ENCODE measurements around the gene SUSD1.
A peak's percentile ranks its signal among the peaks of the same experiment; 100 is the strongest.

The SUSD1 gene

DNA sequence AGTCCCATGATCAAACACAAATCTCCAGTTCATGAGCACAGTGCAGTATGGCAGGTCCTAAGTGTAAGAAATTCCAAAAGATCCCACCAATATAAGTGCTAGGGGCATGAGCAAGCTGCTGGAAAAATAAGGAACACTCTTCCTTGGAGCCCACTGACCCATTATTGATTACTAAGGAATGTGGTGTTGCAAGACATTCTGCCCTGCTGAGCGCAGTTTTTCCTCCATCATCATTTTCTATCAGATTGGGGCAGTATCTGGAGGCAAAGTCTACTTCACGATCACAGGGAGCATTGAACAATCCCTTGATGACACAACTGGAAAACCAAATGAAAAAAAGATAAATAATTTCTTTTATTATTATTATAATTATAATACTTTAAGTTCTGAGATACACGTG is 149.2 kb downstream of the SUSD1 start:
- H3K4me1 ChIP-seq (ENCODE audit: control insufficient read depth in 1 of 2, insufficient read depth in 2 of 2, low read length in 2 of 2) = peaks cover 6 to 12% of the 10 kb centered on the region in 2 donors
- H3K9ac ChIP-seq (ENCODE audit: low read depth in 1 of 2, low read length in 2 of 2) = no peak overlapping the region
- H3K36me3 ChIP-seq (ENCODE audit: control insufficient read depth in 1 of 2, insufficient read depth in 2 of 2, low read length in 2 of 2) = peaks cover 0 to 2% of the 10 kb centered on the region in 2 donors
- H3K27ac ChIP-seq (ENCODE audit: low read depth, low read length) = no peak overlapping the region
- H3K9me3 ChIP-seq (ENCODE audit: control insufficient read depth in 1 of 2, low read length in 2 of 2) = no peaks in the 10 kb centered on the region
- H3K27me3 ChIP-seq (ENCODE audit: control insufficient read depth in 1 of 2, insufficient read depth in 2 of 2, low read length in 2 of 2) = no peaks in the 10 kb centered on the region
- H3K4me3 ChIP-seq (ENCODE audit: low read depth in 1 of 2, low read length in 2 of 2) = no peak overlapping the region

DNA sequence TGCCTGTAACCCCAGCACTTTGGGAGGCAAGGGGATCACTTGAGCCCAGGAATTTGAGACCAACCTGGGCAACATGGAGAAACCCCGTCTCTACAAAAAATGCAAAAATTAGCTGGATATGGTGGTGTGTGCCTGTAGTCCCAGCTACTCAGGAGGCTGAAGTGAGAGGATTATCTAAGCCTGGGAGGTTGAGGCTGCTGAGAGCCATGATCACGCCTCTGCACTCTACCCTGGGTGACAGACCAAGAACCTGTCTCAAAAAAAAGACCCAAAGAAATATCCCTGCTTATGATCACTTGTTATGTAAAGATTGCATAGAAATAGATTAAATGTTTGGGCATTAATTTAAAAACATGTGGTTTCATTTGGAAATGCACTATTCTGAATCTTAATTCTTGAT is 153.4 kb downstream of the SUSD1 start:
- Histone ChIP-seq H3K27me3 (ENCODE audit: control insufficient read depth in 1 of 2, insufficient read depth in 2 of 2, low read length in 2 of 2) (no peaks in the 10 kb centered on the region), H3K9me3 (ENCODE audit: control insufficient read depth in 1 of 2, low read length in 2 of 2) (no peaks in the 10 kb centered on the region), H3K36me3 (ENCODE audit: control insufficient read depth in 1 of 2, insufficient read depth in 2 of 2, low read length in 2 of 2) (no peaks in the 10 kb centered on the region), H3K4me1 (ENCODE audit: control insufficient read depth in 1 of 2, insufficient read depth in 2 of 2, low read length in 2 of 2) (peaks cover 0 to 9% of the 10 kb centered on the region in 2 donors), H3K4me3 (ENCODE audit: low read depth in 1 of 2, low read length in 2 of 2) (no peak overlapping the region), H3K27ac (ENCODE audit: low read depth, low read length) (no peak overlapping the region), H3K9ac (ENCODE audit: low read depth in 1 of 2, low read length in 2 of 2) (no peak overlapping the region)

DNA sequence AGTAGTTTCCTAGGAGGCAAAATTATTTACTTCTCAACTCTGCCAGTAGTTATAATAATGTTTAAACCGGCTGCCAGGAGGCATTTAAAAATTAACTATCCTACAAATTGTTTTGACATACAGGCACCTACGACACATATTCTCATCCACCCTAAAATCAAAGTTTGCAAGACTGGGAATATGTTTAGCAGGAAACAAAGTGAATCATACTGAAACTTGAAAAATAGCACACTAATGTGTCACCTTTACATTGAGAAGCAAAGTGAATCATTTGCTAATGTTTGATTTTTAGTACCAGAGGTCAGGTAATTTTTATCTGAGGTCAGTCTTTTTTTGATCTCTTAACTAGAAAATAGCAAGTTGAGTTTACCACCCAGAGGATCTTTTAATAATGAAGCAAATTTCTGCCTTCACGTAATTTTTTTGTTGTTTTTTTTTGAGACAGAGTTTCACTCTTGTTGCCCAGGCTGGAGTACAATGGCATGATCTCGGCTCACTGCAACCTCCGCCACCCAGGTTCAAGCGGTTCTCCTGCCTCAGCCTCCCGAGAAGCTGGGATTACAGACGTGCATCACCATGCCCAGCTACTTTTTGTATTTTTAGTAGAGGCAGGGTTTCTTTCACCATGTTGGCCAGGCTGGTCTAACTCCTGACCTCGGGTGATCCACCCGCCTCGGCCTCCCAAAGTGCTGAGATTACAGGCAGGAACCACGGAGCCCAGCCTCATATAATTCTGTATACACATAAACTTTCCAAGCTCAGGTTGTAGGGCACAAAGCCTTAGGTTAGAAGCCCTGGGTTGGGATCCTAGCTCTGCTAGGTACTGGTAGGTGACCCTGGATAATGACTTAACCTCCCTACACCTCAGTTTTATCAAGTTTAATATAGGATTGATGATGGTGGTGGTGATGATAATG is 154.2 kb downstream of the SUSD1 start:
- Histone ChIP-seq H3K27ac (ENCODE audit: low read depth, low read length) (no peak overlapping the region), H3K9ac (ENCODE audit: low read depth in 1 of 2, low read length in 2 of 2) (no peak overlapping the region), H3K4me1 (ENCODE audit: control insufficient read depth in 1 of 2, insufficient read depth in 2 of 2, low read length in 2 of 2) (peaks cover 0 to 9% of the 10 kb centered on the region in 2 donors), H3K4me3 (ENCODE audit: low read depth in 1 of 2, low read length in 2 of 2) (no peak overlapping the region), H3K36me3 (ENCODE audit: control insufficient read depth in 1 of 2, insufficient read depth in 2 of 2, low read length in 2 of 2) (no peaks in the 10 kb centered on the region), H3K27me3 (ENCODE audit: control insufficient read depth in 1 of 2, insufficient read depth in 2 of 2, low read length in 2 of 2) (no peaks in the 10 kb centered on the region), H3K9me3 (ENCODE audit: control insufficient read depth in 1 of 2, low read length in 2 of 2) (no peaks in the 10 kb centered on the region)

DNA sequence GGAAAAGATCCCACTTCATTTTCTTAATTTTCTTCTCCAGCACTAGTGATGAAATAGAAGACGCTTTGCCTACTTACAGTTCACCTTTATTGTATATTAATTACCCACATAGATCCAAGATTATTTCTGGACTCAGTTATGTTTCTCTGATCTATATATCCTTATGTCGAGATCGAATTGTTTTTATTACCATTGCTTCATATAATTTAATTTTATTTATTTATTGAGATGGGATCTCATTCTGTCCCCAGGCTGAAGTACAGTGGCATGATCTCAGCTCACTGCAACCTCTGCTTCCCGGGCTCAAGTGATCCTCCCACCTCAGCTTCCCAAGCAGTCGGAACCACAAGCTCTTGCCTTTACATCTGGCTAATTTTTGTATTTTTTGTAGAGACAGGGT is 157.2 kb downstream of the SUSD1 start:
- H3K4me3 ChIP-seq (ENCODE audit: low read depth in 1 of 2, low read length in 2 of 2) = no peak overlapping the region
- H3K36me3 ChIP-seq (ENCODE audit: control insufficient read depth in 1 of 2, insufficient read depth in 2 of 2, low read length in 2 of 2) = no peaks in the 10 kb centered on the region
- H3K4me1 ChIP-seq (ENCODE audit: control insufficient read depth in 1 of 2, insufficient read depth in 2 of 2, low read length in 2 of 2) = peaks cover 1 to 10% of the 10 kb centered on the region in 2 donors
- H3K27ac ChIP-seq (ENCODE audit: low read depth, low read length) = no peak overlapping the region
- no peaks in the 10 kb centered on the region for H3K27me3 ChIP-seq (ENCODE audit: control insufficient read depth in 1 of 2, insufficient read depth in 2 of 2, low read length in 2 of 2)
- no peak overlapping the region for H3K9ac ChIP-seq (ENCODE audit: low read depth in 1 of 2, low read length in 2 of 2)
- H3K9me3 ChIP-seq (ENCODE audit: control insufficient read depth in 1 of 2, low read length in 2 of 2) = no peaks in the 10 kb centered on the region

GRCh38 chr9:112015736-112016135 is 159.4 kb downstream of the SUSD1 start:
- no peak overlapping the region for H3K4me3 ChIP-seq (ENCODE audit: low read depth in 1 of 2, low read length in 2 of 2)
- peaks cover 16 to 17% of the 10 kb centered on the region in 2 donors for H3K4me1 ChIP-seq (ENCODE audit: control insufficient read depth in 1 of 2, insufficient read depth in 2 of 2, low read length in 2 of 2)
- H3K27me3 ChIP-seq (ENCODE audit: control insufficient read depth in 1 of 2, insufficient read depth in 2 of 2, low read length in 2 of 2) = no peaks in the 10 kb centered on the region
- H3K27ac ChIP-seq (ENCODE audit: low read depth, low read length) = no peak overlapping the region
- H3K9ac ChIP-seq (ENCODE audit: low read depth in 1 of 2, low read length in 2 of 2) = no peak overlapping the region
- no peaks in the 10 kb centered on the region for H3K9me3 ChIP-seq (ENCODE audit: control insufficient read depth in 1 of 2, low read length in 2 of 2)
- no peaks in the 10 kb centered on the region for H3K36me3 ChIP-seq (ENCODE audit: control insufficient read depth in 1 of 2, insufficient read depth in 2 of 2, low read length in 2 of 2)

DNA sequence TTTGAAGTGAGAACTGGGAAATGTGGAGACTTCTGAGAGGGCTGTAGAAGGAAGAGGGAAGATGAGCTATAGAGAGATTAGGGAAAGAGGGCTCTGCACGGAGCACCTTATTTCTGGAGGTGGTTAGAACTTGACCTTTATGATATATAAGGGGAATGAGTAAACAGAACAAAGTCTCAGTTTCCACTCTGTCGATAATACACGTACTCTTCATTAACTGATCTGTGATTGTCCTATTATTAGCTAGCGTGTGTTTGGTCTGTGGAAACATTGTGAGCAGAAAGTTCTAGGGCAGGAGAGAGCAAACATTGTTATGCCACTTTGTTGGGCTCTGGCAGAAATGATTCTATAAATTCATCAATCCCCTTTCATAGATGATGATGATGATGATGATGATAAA is 159.9 kb downstream of the SUSD1 start:
- no peak overlapping the region for H3K9ac ChIP-seq (ENCODE audit: low read depth in 1 of 2, low read length in 2 of 2)
- H3K27me3 ChIP-seq (ENCODE audit: control insufficient read depth in 1 of 2, insufficient read depth in 2 of 2, low read length in 2 of 2) = no peaks in the 10 kb centered on the region
- no peaks in the 10 kb centered on the region for H3K9me3 ChIP-seq (ENCODE audit: control insufficient read depth in 1 of 2, low read length in 2 of 2)
- H3K4me3 ChIP-seq (ENCODE audit: low read depth in 1 of 2, low read length in 2 of 2) = no peak overlapping the region
- no peaks in the 10 kb centered on the region for H3K36me3 ChIP-seq (ENCODE audit: control insufficient read depth in 1 of 2, insufficient read depth in 2 of 2, low read length in 2 of 2)
- H3K4me1 ChIP-seq (ENCODE audit: control insufficient read depth in 1 of 2, insufficient read depth in 2 of 2, low read length in 2 of 2) = peaks cover 14 to 16% of the 10 kb centered on the region in 2 donors
- no peak overlapping the region for H3K27ac ChIP-seq (ENCODE audit: low read depth, low read length)

DNA sequence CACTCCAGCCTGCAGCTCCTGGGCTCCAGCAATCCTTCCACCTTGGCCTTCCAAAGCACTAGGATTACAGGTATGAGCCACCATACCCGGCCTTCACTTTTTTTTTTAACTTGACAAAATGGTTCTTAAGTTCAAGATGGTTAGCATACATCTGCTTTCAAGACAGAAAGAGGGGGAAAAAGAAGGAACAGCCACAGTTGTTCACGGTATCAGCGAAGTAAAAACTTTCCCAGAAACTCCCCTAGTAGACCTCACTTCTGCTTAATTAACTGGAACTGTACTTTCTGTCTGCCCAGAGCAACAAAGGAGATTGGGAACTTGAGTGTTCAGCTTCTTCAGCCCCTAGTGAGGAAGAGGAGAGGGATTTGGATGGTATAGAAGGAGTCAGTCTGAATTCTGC is 161.8 kb downstream of the SUSD1 start:
- Histone ChIP-seq H3K9me3 (ENCODE audit: control insufficient read depth in 1 of 2, low read length in 2 of 2) (no peaks in the 10 kb centered on the region), H3K27me3 (ENCODE audit: control insufficient read depth in 1 of 2, insufficient read depth in 2 of 2, low read length in 2 of 2) (no peaks in the 10 kb centered on the region), H3K4me1 (ENCODE audit: control insufficient read depth in 1 of 2, insufficient read depth in 2 of 2, low read length in 2 of 2) (peaks cover 14 to 16% of the 10 kb centered on the region in 2 donors), H3K9ac (ENCODE audit: low read depth in 1 of 2, low read length in 2 of 2) (no peak overlapping the region), H3K36me3 (ENCODE audit: control insufficient read depth in 1 of 2, insufficient read depth in 2 of 2, low read length in 2 of 2) (no peaks in the 10 kb centered on the region), H3K4me3 (ENCODE audit: low read depth in 1 of 2, low read length in 2 of 2) (no peak overlapping the region), H3K27ac (ENCODE audit: low read depth, low read length) (no peak overlapping the region)

DNA sequence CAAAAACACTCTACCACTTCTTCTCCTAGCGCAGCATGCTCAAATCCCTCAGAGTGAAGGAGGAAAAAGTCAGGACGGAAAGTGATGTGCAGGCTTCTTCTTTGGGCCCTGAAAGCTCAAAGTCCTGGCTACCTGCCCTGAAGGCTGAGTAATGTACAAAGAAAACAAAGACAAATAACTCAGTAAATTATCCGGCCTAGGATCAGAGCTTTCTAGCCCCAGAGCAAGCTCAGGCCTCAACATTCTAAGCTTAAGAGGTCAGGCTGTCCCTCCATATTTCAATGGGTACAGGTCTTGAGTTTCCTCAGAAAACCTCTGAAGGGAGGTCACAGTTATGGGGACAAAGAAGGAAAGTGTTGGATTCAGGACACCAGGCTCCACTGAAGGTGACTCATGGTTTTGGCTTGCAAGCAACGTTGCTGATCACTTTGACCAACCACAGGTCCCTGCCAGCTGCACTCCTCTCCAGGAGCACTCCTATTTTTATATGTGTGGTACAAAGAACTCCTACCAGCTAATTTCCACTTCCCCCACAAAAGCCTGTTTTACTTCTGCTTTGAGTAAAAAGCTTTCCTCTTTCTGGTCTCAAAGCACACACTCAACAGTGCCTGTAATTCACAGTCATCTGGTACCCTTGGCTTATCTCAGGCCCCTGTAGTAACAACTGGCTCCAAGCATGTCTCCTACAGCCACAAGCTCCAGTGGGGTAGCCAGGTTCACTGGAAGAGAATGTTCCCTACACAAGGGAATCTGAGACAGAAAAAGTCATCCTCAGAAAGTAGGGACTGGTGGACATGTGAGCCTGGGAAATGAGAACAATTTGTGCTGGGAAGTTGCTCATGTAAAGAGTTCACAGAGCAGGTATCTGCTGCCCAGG is 162.8 kb downstream of the SUSD1 start:
- H3K9me3 ChIP-seq (ENCODE audit: control insufficient read depth in 1 of 2, low read length in 2 of 2) = no peaks in the 10 kb centered on the region
- peak overlapping the region; percentile 44 for H3K27ac ChIP-seq (ENCODE audit: low read depth, low read length)
- H3K36me3 ChIP-seq (ENCODE audit: control insufficient read depth in 1 of 2, insufficient read depth in 2 of 2, low read length in 2 of 2) = no peaks in the 10 kb centered on the region
- H3K9ac ChIP-seq (ENCODE audit: low read depth in 1 of 2, low read length in 2 of 2) = no peak overlapping the region
- no peaks in the 10 kb centered on the region for H3K27me3 ChIP-seq (ENCODE audit: control insufficient read depth in 1 of 2, insufficient read depth in 2 of 2, low read length in 2 of 2)
- peaks cover 14 to 16% of the 10 kb centered on the region in 2 donors for H3K4me1 ChIP-seq (ENCODE audit: control insufficient read depth in 1 of 2, insufficient read depth in 2 of 2, low read length in 2 of 2)
- H3K4me3 ChIP-seq (ENCODE audit: low read depth in 1 of 2, low read length in 2 of 2) = peak overlapping the region in 1 of 2 donors; percentile 13

GRCh38 chr9:112011051-112011620 is 164.0 kb downstream of the SUSD1 start:
- Histone ChIP-seq H3K4me1 (ENCODE audit: control insufficient read depth in 1 of 2, insufficient read depth in 2 of 2, low read length in 2 of 2) (peaks cover 14 to 16% of the 10 kb centered on the region in 2 donors), H3K9me3 (ENCODE audit: control insufficient read depth in 1 of 2, low read length in 2 of 2) (no peaks in the 10 kb centered on the region), H3K4me3 (ENCODE audit: low read depth in 1 of 2, low read length in 2 of 2) (no peak overlapping the region), H3K27me3 (ENCODE audit: control insufficient read depth in 1 of 2, insufficient read depth in 2 of 2, low read length in 2 of 2) (no peaks in the 10 kb centered on the region), H3K36me3 (ENCODE audit: control insufficient read depth in 1 of 2, insufficient read depth in 2 of 2, low read length in 2 of 2) (no peaks in the 10 kb centered on the region), H3K27ac (ENCODE audit: low read depth, low read length) (no peak overlapping the region), H3K9ac (ENCODE audit: low read depth in 1 of 2, low read length in 2 of 2) (no peak overlapping the region)

DNA sequence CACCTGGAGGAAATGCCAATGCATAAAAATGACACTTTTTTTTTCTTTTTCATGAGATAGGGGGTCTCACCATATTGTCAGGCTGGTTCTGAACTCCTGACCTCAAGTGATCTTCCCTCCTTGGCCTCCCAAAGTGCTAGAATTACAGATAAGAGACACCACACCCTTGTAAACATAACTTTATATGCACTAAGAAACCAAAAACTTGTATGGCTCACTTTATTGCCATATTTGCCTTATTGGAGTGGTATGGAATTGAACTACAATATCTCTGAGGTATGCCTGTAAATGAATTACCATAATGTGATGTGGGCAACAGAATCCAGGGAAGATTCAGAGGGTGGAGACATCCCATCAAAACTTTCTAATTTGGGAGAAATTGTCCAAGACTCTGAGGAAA is 164.6 kb downstream of the SUSD1 start:
- Histone ChIP-seq H3K27ac (ENCODE audit: low read depth, low read length) (no peak overlapping the region), H3K36me3 (ENCODE audit: control insufficient read depth in 1 of 2, insufficient read depth in 2 of 2, low read length in 2 of 2) (no peaks in the 10 kb centered on the region), H3K9ac (ENCODE audit: low read depth in 1 of 2, low read length in 2 of 2) (no peak overlapping the region), H3K27me3 (ENCODE audit: control insufficient read depth in 1 of 2, insufficient read depth in 2 of 2, low read length in 2 of 2) (no peaks in the 10 kb centered on the region), H3K4me3 (ENCODE audit: low read depth in 1 of 2, low read length in 2 of 2) (no peak overlapping the region), H3K9me3 (ENCODE audit: control insufficient read depth in 1 of 2, low read length in 2 of 2) (no peaks in the 10 kb centered on the region), H3K4me1 (ENCODE audit: control insufficient read depth in 1 of 2, insufficient read depth in 2 of 2, low read length in 2 of 2) (peaks cover 14 to 16% of the 10 kb centered on the region in 2 donors)

All from duodenal mucosa (tissue), 2 donors.